OCI-LY1 (cell line): ENCODE results near the gene SEMA6B.

Experiments
- H2AFZ ChIP-seq: fragments of 200-600 bp; sonication (generic), shearing (Covaris generic); 2 replicates; pipeline ENCODE4 v1.6.0; 2014; ENCODE audit warnings: antibody characterized with exemption, mild to moderate bottlenecking, low read length
- H3F3A ChIP-seq: fragments of 200-600 bp; sonication (generic), shearing (Covaris generic); 2 replicates; pipeline ENCODE4 v1.6.0; 2014; ENCODE audit warnings: mild to moderate bottlenecking, antibody characterized with exemption, low read length, moderate library complexity; ENCODE audit not compliant: insufficient read depth
- H3K27ac ChIP-seq: fragments of 200-600 bp; sonication (generic); 2 replicates; pipeline ENCODE4 v1.5.1; 2014; ENCODE audit warnings: low read length, mixed run types, mild to moderate bottlenecking, low read depth; ENCODE audit not compliant: poor library complexity, severe bottlenecking
- H3K27me3 ChIP-seq: fragments of 200-600 bp; sonication (generic); 2 replicates; pipeline ENCODE4 v1.6.0; 2014; ENCODE audit warnings: antibody characterized with exemption, mild to moderate bottlenecking, low read length, moderate library complexity; ENCODE audit not compliant: insufficient read depth
- H3K36me3 ChIP-seq: fragments of 200-600 bp; sonication (generic); 2 replicates; pipeline ENCODE4 v1.6.1; 2014; ENCODE audit warnings: mild to moderate bottlenecking, antibody characterized with exemption, low read length, moderate library complexity, mixed read lengths; ENCODE audit not compliant: insufficient read depth
- H3K4me1 ChIP-seq: fragments of 200-600 bp; sonication (generic); 2 replicates; pipeline ENCODE4 v1.5.1; 2014; ENCODE audit warnings: mild to moderate bottlenecking, low read length, moderate library complexity; ENCODE audit not compliant: insufficient read depth, severe bottlenecking
- H3K4me2 ChIP-seq: fragments of 200-600 bp; sonication (generic), shearing (Covaris generic); 2 replicates; pipeline ENCODE4 v1.6.1; 2014; ENCODE audit warnings: low read length
- H3K4me3 ChIP-seq: fragments of 200-600 bp; sonication (generic); 2 replicates; pipeline ENCODE4 v1.5.1; 2014; ENCODE audit warnings: low read length, low read depth, mild to moderate bottlenecking, mixed read lengths; ENCODE audit not compliant: poor library complexity, severe bottlenecking
- H3K79me2 ChIP-seq: fragments of 200-600 bp; shearing (Covaris generic); 2 replicates; pipeline ENCODE4 v1.6.1; 2016; ENCODE audit warnings: mixed run types, low read length, mixed read lengths; ENCODE audit not compliant: insufficient read depth
- H3K9ac ChIP-seq: fragments of 200-600 bp; sonication (generic), shearing (Covaris generic); 2 replicates; pipeline ENCODE4 v1.6.1; 2014; ENCODE audit warnings: mild to moderate bottlenecking, low read length, mixed read lengths
- H3K9me2 ChIP-seq: fragments of 200-600 bp; sonication (generic), shearing (Covaris generic); 2 replicates; pipeline ENCODE4 v1.6.1; 2014; ENCODE audit warnings: low read depth, mild to moderate bottlenecking, low read length, mixed read lengths
- H3K9me3 ChIP-seq: fragments of 200-600 bp; shearing (Covaris generic); 2 replicates; pipeline ENCODE4 v1.6.1; 2014; ENCODE audit warnings: low read length, mixed read lengths
- H4K20me1 ChIP-seq: fragments of 200-600 bp; sonication (generic), shearing (Covaris generic); 2 replicates; pipeline ENCODE4 v1.6.0; 2016; ENCODE audit warnings: mild to moderate bottlenecking, low read length; ENCODE audit not compliant: insufficient read depth
- EZH2 ChIP-seq: fragments of 200-600 bp; sonication (generic), shearing (Covaris generic); IDR thresholded peaks from 2 replicates; pipeline ENCODE4 v1.8.0; 2017; ENCODE audit warnings: borderline replicate concordance, mixed run types, mild to moderate bottlenecking, antibody characterized with exemption, low read length, moderate library complexity, mixed read lengths
- TF ChIP-seq, protein P1 (sequence below): fragments of 200-600 bp; sonication (generic), shearing (Covaris generic); IDR thresholded peaks from 2 replicates; pipeline ENCODE4 v1.5.1; 2017; ENCODE audit warnings: mild to moderate bottlenecking, antibody characterized with exemption, low read length, moderate library complexity, mixed read lengths

Gene SEMA6B

GRCh38 chr19:4575267-4576015, 16.0 kb upstream of the SEMA6B start:
- Histone ChIP-seq H3K4me2 (no peak overlapping the region), H4K20me1 (no peaks in the 10 kb centered on the region), H3K79me2 (no peaks in the 10 kb centered on the region), H3K27me3 (peaks cover 4% of the 10 kb centered on the region; the same call in 1 of the 2 replicates), H2AFZ (no peak overlapping the region), H3K27ac (no peak overlapping the region), H3K4me1 (no peaks in the 10 kb centered on the region), H3K4me3 (no peak overlapping the region), H3K36me3 (no peaks in the 10 kb centered on the region), H3K9me2 (no peaks in the 10 kb centered on the region), H3K9me3 (no peaks in the 10 kb centered on the region), H3F3A (no peaks in the 10 kb centered on the region; the same call in 1 of the 2 replicates), H3K9ac (no peak overlapping the region)
- no peak for TF ChIP-seq EZH2
- TF ChIP-seq, protein P1, sequence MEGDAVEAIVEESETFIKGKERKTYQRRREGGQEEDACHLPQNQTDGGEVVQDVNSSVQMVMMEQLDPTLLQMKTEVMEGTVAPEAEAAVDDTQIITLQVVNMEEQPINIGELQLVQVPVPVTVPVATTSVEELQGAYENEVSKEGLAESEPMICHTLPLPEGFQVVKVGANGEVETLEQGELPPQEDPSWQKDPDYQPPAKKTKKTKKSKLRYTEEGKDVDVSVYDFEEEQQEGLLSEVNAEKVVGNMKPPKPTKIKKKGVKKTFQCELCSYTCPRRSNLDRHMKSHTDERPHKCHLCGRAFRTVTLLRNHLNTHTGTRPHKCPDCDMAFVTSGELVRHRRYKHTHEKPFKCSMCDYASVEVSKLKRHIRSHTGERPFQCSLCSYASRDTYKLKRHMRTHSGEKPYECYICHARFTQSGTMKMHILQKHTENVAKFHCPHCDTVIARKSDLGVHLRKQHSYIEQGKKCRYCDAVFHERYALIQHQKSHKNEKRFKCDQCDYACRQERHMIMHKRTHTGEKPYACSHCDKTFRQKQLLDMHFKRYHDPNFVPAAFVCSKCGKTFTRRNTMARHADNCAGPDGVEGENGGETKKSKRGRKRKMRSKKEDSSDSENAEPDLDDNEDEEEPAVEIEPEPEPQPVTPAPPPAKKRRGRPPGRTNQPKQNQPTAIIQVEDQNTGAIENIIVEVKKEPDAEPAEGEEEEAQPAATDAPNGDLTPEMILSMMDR = no peak

DNA sequence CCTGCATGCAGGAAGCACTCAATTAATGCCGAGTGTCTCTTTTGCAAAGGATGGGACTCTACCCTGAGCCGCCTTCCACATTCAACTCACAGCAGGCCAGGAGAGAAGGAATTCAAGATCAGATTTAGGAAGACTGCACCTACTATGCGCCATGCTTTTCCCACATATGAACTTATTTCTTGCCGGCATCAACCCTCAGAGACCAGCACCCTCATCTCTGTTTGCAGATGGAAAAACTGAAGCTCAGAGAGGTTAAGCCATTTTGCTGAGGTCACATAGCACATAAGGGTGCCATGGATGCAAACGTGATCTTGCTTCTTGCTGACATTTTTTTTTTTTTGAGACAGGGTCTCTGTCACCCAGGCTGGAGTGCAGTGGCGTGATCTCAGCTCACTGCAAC, 14.2 kb upstream of the SEMA6B start:
- Histone ChIP-seq H3K36me3 (no peaks in the 10 kb centered on the region), H3K27me3 (peaks cover 4% of the 10 kb centered on the region; the same call in 1 of the 2 replicates)

GRCh38 chr19:4571305-4571917, 11.9 kb upstream of the SEMA6B start:
- Histone ChIP-seq H3K9me2 (no peaks in the 10 kb centered on the region), H4K20me1 (no peaks in the 10 kb centered on the region), H3K9ac (no peak overlapping the region), H3K9me3 (no peaks in the 10 kb centered on the region), H3K27me3 (peaks cover 4% of the 10 kb centered on the region; the same call in 1 of the 2 replicates), H3F3A (no peaks in the 10 kb centered on the region), H3K4me1 (no peaks in the 10 kb centered on the region), H3K4me3 (no peak overlapping the region), H3K4me2 (no peak overlapping the region), H3K79me2 (no peaks in the 10 kb centered on the region), H3K27ac (no peak overlapping the region), H3K36me3 (no peaks in the 10 kb centered on the region), H2AFZ (no peak overlapping the region)
- no peak for TF ChIP-seq EZH2
- TF ChIP-seq, protein P1 = no peak

More for the DNA sequence above, 14.2 kb upstream of the SEMA6B start:
- H3F3A ChIP-seq = no peaks in the 10 kb centered on the region; the same call in 1 of the 2 replicates
- H3K4me3 ChIP-seq = no peak overlapping the region
- no peaks in the 10 kb centered on the region for H4K20me1 ChIP-seq
- no peaks in the 10 kb centered on the region for H3K9me2 ChIP-seq
- TF ChIP-seq, protein P1 = no peak
- TF ChIP-seq EZH2 = no peak
- H3K4me1 ChIP-seq = no peaks in the 10 kb centered on the region
- H3K9ac ChIP-seq = no peak overlapping the region
- no peaks in the 10 kb centered on the region for H3K79me2 ChIP-seq
- no peak overlapping the region for H2AFZ ChIP-seq
- no peak overlapping the region for H3K27ac ChIP-seq
- H3K4me2 ChIP-seq = no peak overlapping the region
- no peaks in the 10 kb centered on the region for H3K9me3 ChIP-seq
